ENCODE results near the gene KIF26A. TPM values are rescaled to one million over a fixed set of nuclear protein-coding genes. Genes with fewer than 3 reads are reported as not detected.

The KIF26A gene
- total and polyA plus RNA-seq, 2 of the 13 experiments (the other 11 are each of a cell fraction or from before 2014, with no cell fraction given): not detected

GRCh38 chr14:104213301-104214034, 75.1 kb downstream of the KIF26A start (continued):
- TF ChIP-seq ZFY (CRISPR knock-in tag; IDR thresholded peaks at IDR 0.05) (no peak), RXRA (CRISPR knock-in tag; IDR thresholded peaks at IDR 0.05) (no peak), MXD4 (CRISPR knock-in tag; IDR thresholded peaks at IDR 0.05) (no peak), ZNF780A (CRISPR knock-in tag; IDR thresholded peaks at IDR 0.05) (no peak), USF2 (IDR thresholded peaks at IDR 0.05; ENCODE audit: low read depth, low read length) (no peak), USF2 (CRISPR knock-in tag; IDR thresholded peaks at IDR 0.05; ENCODE audit: borderline replicate concordance) (no peak), REXO4 (CRISPR knock-in tag; IDR thresholded peaks at IDR 0.05; ENCODE audit: borderline replicate concordance) (no peak), ZNF709 (CRISPR knock-in tag; IDR thresholded peaks at IDR 0.05) (no peak), SUZ12 (IDR thresholded peaks at IDR 0.05; ENCODE audit: low read depth, low read length) (no peak), ZNF432 (CRISPR knock-in tag; IDR thresholded peaks at IDR 0.05; ENCODE audit: borderline replicate concordance) (no peak)
- TF ChIP-seq, protein P1, sequence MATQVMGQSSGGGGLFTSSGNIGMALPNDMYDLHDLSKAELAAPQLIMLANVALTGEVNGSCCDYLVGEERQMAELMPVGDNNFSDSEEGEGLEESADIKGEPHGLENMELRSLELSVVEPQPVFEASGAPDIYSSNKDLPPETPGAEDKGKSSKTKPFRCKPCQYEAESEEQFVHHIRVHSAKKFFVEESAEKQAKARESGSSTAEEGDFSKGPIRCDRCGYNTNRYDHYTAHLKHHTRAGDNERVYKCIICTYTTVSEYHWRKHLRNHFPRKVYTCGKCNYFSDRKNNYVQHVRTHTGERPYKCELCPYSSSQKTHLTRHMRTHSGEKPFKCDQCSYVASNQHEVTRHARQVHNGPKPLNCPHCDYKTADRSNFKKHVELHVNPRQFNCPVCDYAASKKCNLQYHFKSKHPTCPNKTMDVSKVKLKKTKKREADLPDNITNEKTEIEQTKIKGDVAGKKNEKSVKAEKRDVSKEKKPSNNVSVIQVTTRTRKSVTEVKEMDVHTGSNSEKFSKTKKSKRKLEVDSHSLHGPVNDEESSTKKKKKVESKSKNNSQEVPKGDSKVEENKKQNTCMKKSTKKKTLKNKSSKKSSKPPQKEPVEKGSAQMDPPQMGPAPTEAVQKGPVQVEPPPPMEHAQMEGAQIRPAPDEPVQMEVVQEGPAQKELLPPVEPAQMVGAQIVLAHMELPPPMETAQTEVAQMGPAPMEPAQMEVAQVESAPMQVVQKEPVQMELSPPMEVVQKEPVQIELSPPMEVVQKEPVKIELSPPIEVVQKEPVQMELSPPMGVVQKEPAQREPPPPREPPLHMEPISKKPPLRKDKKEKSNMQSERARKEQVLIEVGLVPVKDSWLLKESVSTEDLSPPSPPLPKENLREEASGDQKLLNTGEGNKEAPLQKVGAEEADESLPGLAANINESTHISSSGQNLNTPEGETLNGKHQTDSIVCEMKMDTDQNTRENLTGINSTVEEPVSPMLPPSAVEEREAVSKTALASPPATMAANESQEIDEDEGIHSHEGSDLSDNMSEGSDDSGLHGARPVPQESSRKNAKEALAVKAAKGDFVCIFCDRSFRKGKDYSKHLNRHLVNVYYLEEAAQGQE (IDR thresholded peaks at IDR 0.05; ENCODE audit: borderline replicate concordance in 1 of 2, low read depth in 1 of 2, low read length in 2 of 2): no peak

Measured in HepG2 (cell line).